ENCODE results near the gene PHC2. TPM values are rescaled to one million over a fixed set of nuclear protein-coding genes. Genes with fewer than 3 reads are reported as not detected.
"Not testable (repeated sequence)": the region's sequence is repeated elsewhere in the genome, so short reads cannot be mapped to it uniquely, and the experiment has no call there.

Gene PHC2
- total RNA-seq, 1 donor from 2014 or later = 73.7 TPM

DNA sequence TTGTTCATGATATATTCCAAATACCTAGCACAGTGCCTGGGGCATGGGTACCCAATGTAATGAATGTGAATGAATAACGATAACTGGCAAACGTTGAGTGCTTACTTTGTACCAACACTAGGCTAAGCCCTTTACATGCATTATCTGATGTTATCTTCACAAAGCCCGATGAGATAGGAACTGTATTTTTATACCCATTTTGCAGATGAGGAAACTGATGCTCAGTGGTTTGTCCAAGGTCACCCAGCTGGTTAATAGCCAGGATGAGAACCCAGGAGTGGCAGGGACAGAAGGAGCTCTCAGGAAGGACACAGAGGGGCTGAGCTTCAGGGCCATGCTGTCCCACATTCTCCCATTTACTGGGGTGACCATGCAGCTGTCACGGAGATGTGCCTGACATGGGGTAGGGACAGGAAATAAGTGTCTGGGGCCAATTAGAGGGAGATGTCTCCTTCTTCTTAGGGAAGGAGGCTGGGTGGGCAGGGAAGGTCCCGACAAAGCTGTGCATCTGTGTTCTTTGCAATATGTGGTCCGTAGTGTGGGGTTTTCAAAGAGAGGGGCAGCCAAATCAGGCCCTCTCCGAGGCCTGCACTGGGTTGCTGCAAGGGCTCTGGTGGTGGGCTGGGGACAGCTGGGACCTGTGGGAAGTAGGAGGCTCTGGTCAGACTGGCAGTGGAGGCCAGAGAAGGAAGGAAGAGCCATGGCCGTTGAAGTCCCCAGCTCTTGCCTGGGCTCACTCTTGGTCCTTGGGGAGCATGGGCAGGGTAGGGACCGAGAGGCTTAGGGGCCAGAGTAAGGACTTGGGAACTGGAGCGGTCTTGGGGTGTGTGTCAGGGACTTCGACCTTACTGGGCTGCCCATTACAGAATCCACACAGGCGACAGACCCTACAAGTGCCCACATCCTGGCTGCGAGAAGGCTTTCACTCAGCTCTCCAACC lies 136.6 kb downstream of the PHC2 start:
- DNase-seq (ENCODE audit: low read depth in 2 of 2) = no peak

- no peak for DNase-seq (ENCODE audit: low read depth in 2 of 2)
Measured at GRCh38 chr1:33292726-33293340, 138.1 kb downstream of the PHC2 start.

DNA sequence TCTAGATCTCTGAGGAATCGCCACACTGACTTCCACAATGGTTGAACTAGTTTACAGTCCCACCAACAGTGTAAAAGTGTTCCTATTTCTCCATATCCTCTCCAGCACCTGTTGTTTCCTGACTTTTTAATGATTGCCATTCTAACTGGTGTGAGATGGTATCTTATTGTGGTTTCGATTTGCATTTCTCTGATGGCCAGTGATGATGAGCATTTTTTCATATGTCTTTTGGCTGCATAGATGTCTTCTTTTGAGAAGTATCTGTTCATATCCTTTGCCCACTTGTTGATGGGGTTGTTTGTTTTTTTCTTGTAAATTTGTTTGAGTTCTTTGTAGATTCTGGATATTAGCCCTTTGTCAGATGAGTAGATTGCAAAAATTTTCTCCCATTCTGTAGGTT lies 140.3 kb downstream of the PHC2 start:
- not testable (repeated sequence) for DNase-seq (ENCODE audit: low read depth in 2 of 2)

DNA sequence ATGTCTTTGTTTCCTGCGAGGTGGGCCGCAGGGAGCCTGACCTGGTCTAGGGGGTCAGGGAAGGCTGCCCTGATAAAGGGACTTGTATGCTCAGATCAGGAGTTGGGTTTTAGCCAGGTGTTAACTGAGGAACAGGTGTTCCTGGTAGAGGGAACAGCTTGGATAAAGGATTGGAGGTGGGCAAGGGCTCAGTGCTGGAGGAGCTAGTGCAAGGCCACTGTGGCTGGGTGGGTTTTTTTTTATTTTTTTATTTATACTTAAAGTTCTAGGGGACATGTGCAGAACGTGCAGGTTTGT lies 141.1 kb downstream of the PHC2 start:
- DNase-seq (ENCODE audit: low read depth in 2 of 2) = no peak

DNA sequence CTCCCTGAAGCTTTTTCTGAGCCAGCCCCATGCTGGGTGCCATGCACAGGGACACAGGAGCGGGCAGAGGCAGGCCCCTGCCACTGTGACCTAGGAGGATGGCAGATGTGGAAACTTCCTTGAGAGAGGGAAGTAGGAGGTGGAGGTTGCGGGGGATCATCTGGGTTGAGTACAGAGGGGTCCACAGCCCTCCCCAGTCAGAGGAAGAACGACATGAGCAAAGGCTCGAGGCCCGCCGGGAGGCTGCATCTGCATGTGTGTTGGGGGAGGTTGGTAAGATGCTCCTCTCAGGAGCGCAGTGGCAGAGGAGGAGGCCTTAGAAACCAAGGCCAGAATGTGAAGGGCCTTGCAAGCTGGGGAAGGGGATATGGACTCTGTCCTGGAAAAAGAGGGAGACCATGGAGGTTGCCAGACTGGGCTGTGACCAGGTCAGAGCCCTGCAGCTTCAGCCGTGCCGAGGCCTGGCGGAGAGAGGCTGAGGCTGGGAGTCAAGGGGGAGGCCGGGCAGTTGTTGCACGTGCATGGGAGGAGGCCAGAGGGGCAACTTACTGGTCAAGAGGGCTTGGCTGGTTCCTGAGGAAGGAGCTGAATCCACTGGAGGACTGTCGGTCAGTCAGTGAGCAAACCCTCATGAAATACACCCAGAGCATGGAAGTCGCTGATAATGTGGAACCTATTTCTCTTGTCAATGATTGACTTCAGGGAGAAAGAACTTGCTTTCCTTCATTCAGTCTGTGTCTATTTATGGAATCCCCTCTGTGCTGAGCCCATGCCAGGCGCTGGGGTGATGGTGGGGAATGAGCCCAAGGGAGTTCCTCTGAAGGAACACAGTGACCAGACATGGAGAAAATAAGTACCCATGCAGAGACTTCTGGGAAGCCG lies 141.7 kb downstream of the PHC2 start:
- no peak for DNase-seq (ENCODE audit: low read depth in 2 of 2)

- no peak for DNase-seq (ENCODE audit: low read depth in 2 of 2)
Measured at GRCh38 chr1:33287317-33287716, 143.6 kb downstream of the PHC2 start.

GRCh38 chr1:33286451-33287185 lies 144.3 kb downstream of the PHC2 start:
- no peak for DNase-seq (ENCODE audit: low read depth in 2 of 2)

DNA sequence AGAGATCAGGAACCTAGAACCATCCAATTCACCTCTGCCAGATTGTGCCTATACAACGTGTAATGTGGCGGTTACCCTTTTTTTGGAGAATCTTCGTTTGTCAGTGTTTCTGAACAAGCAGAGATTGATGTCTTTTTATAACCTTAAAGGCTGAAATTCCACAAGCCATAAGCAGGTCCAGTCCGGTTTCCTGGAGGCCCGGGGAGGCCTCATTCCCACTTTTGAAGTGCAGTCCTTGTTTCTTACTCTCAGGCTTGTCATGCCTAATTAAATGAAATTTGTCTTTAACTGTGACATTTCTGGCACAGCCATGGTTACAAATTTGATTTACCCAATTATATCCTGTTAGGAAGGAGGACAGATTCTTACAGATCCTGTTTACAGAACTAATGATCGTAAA lies 146.8 kb downstream of the PHC2 start:
- DNase-seq (ENCODE audit: low read depth in 2 of 2) = no peak

DNA sequence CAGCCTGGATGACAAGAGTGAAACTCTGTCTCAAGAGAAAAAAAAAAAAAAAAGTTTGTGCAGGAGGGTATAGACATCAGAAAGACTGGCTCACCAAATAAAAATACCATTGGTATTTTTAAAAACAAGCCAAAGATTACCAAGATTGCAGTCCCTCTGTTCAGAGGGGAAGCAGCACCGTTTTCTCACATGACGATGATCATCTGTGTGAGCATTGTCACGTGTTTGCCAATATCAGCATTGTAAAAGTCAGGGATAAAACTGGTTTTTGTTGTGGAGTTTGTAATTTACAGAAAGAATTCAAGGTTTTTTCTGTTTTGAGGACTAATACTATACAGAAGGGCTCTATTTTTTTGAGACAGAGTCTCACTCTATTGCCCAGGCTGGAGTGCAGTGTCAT lies 148.1 kb downstream of the PHC2 start:
- DNase-seq (ENCODE audit: low read depth in 2 of 2) = no peak

GRCh38 chr1:33281554-33282303 lies 149.2 kb downstream of the PHC2 start:
- no peak for DNase-seq (ENCODE audit: low read depth in 2 of 2)

GRCh38 chr1:33280091-33280661 lies 150.7 kb downstream of the PHC2 start:
- no peak for DNase-seq (ENCODE audit: low read depth in 2 of 2)

DNA sequence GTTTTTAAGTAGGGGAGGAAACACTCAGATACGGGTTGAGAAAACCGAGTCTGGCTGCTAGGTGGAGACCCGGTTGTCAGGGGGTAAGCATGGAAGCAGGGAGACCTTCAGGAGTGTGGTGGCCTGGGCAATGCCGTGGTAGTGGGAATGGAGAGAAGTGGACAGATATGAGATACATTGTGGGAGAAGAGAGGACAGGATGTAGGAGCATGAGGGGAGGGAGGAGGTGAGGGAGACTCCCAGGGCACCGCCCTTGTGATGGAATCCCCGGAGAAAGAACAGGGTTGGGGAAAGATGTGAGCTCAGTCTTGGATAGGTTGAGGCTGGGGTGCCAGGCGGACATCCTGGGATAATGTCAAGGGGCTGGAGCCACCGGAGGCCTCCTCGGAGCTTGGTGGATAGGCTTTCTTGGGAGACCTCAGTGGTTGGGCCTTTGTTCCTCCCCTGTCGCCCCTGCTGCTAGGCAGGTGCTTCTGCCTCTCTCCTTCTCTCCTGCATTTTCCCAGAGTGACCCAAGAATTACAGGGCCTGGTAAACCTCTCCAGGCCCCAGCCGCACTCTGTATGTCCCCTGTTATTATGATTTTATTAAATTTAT lies 153.3 kb downstream of the PHC2 start:
- DNase-seq (ENCODE audit: low read depth in 2 of 2) = no peak

DNA sequence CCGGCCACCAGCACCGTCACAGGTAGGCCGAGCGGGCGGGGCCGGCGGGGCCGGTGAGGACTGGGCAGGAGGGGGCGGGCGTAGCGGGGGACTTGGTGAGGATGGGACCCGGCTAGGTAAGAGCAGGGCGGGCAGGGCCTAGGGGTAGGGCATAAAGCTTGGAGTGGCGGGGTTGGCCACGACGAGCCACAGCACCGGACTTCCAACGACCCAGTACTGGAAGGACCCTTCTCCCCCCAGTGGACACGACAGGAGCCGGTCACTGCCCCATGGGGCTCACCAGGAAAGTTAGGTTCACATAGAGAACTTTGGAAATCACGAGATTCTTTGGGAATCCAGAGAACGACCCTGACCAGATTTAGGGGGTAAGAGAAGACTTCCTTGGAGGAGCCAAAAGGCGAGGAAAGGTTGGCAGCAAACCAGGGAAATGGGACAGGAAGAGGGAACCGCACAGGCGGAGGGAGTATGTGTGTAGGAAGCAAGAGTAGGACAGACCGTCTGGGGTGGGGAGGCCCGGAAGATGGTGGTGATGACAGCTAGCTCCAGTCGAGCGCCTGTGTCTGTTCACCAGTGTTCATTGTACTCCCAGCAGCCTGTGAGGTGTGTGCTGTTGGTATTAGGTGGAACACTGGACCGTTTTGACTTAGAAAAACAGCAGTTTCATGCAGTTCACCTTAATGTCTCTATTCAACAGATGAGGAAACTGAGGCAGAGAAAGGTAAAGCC lies 154.2 kb downstream of the PHC2 start:
- DNase-seq (ENCODE audit: low read depth in 2 of 2) = no peak

DNA sequence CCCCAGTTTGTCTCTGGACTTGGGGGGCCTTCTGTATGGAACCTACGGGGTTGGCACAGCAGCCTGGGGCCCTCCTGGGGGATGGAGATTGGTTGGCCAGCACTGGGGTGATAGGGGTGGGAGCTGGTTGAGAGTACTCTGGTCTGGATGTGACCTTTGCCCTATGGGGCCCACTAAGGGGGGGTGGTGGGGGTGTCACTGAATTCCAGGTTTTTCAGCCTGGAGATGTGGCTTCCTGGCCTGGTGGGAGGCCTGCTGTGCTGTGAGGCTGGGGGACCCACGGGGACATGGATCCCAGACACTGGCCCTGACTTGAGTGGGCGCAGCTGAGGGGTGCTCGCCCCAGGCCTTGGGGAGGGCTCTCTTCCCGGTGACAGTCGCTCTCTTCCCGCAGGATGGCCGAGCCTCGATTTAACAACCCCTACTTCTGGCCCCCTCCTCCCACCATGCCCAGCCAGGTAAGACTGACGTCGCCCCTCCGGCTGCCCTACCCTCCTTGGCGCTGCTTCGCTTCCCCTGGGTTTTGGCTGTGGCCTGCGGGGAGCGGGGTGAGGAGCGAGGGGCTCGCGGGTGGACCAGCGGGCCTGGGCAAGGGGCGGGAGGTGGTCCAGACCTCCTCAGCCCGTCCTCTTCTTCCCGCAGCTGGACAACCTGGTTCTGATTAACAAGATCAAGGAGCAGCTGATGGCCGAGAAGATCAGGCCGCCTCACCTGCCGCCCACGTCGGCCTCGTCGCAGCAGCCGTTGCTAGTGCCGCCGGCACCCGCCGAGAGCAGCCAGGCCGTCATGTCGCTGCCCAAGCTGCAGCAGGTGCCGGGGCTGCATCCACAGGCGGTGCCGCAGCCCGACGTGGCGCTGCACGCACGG lies 155.0 kb downstream of the PHC2 start:
- no peak for DNase-seq (ENCODE audit: low read depth in 2 of 2)

DNA sequence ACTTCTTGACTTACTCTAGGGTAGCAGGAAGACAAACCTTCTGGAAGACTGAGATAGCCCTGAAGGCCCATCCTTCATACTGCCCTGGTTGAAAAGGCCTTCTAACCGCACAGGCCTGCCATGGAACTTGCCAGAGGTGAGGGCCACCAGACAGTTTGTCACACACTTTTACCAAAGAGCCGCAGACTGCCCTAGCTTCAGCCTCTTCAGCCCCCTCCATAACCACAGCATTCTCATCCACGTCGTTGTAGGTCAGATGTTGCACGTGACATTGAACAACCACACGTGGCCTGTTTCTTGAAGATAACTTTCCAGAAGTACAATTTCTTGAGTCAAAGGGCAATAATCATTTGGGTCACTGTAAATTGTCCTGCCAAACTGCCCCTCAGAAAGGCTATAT lies 155.7 kb downstream of the PHC2 start:
- DNase-seq (ENCODE audit: low read depth in 2 of 2) = no peak

GRCh38 chr1:33274446-33274845 lies 156.4 kb downstream of the PHC2 start:
- no peak for DNase-seq (ENCODE audit: low read depth in 2 of 2)

DNA sequence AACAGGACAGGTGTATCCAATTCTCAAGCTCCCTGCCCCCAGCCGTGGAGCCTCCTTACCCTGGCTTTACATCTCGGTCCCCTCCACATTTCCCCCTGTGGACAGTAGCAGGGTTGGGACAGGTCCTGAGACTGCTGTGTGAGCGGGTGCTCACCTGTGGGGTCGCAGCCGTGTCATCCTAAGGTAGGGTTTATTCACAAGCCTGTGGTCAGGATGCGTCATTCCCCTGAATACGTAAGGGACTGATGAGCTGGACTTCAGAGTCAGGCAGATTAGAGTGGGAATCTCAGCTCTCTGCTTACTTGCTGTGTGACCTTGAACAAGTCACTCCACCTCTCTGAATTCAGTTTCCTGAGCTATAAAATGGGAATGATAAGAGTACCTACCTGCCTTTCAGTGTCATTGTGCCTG lies 156.9 kb downstream of the PHC2 start:
- DNase-seq (ENCODE audit: low read depth in 2 of 2) = no peak
